HepG2 (cell line): ENCODE results near the gene KISS1. TPM values are rescaled to one million over a fixed set of nuclear protein-coding genes. Genes with fewer than 3 reads are reported as not detected.

Experiments used
- BHLHE40 ChIP-seq: IDR thresholded peaks from 2 replicates; pipeline ENCODE4 v1.6.1; 2011; ENCODE audit warnings: low read length, improper control_type of control experiment
- FOXP4 ChIP-seq: sonication (generic); formaldehyde crosslinking; IDR thresholded peaks from 2 replicates; pipeline ENCODE4 v1.4.0; 2020; ENCODE audit warnings: missing genetic modification reagents
- GATAD1 ChIP-seq: IDR thresholded peaks from 2 replicates; pipeline ENCODE4 v1.6.1; 2016; ENCODE audit warnings: missing genetic modification reagents, missing compliant biosample characterization
- GLI4 ChIP-seq: sonication (generic); formaldehyde crosslinking; IDR thresholded peaks from 2 replicates; pipeline ENCODE4 v1.5.1; 2020; ENCODE audit warnings: missing genetic modification reagents, mild to moderate bottlenecking, moderate library complexity, borderline replicate concordance
- HIC2 ChIP-seq: sonication (generic); formaldehyde crosslinking; IDR thresholded peaks from 2 replicates; pipeline ENCODE4 v1.9.0; 2022; ENCODE audit warnings: low read depth, missing genetic modification reagents
- IRX3 ChIP-seq: sonication (generic); formaldehyde crosslinking; IDR thresholded peaks from 2 replicates; pipeline ENCODE4 v1.8.1; 2023; ENCODE audit warnings: mild to moderate bottlenecking, low read depth, missing genetic modification reagents, borderline replicate concordance
- NR3C1 ChIP-seq: sonication (generic); formaldehyde crosslinking; IDR thresholded peaks from 2 replicates; pipeline ENCODE4 v1.4.0; 2020; ENCODE audit warnings: missing genetic modification reagents
- PAWR ChIP-seq: sonication (generic); formaldehyde crosslinking; IDR thresholded peaks from 2 replicates; pipeline ENCODE4 v1.4.0; 2020; ENCODE audit warnings: missing genetic modification reagents, mild to moderate bottlenecking, borderline replicate concordance
- PPARG ChIP-seq: conservative IDR thresholded peaks from 2 replicates; pipeline ENCODE4 v1.6.1; 2016; ENCODE audit warnings: missing biosample characterization, missing genetic modification reagents
- ZFP91 ChIP-seq: sonication (generic); formaldehyde crosslinking; IDR thresholded peaks from 2 replicates; pipeline ENCODE4 v1.9.0; 2022; ENCODE audit warnings: missing genetic modification reagents, mild to moderate bottlenecking, borderline replicate concordance
- ZNF530 ChIP-seq: sonication (generic); formaldehyde crosslinking; IDR thresholded peaks from 2 replicates; pipeline ENCODE4 v1.5.0; 2020; ENCODE audit warnings: low read depth, mild to moderate bottlenecking, missing genetic modification reagents
- polyA plus RNA-seq, 8 experiments: library from polyadenylated mRNA; depleted of rRNA in 3 of 8; stranded (reverse) in 7 of 8; unstranded in 1 of 8; fragments of >200 nt; fragmentation: Illumina TruSeq in 4 of 8; extraction: Trizol in 4 of 8; gene quantifications; 2 replicates each; pipeline versions ENCODE4 v1.2.1 to v1.2.3, GENCODE V29; 2011 to 2016; ENCODE audit warnings: low read depth in 4 of 8, missing spikeins in 1 of 8, mixed read lengths in 1 of 8; ENCODE audit not compliant: insufficient read depth in 1 of 8
- total RNA-seq, 5 experiments: library from RNA; depleted of rRNA; stranded (reverse); fragments of >200 nt; fragmentation: Illumina TruSeq; extraction: Trizol; gene quantifications; 2 replicates each; pipeline ENCODE4 v1.2.3, GENCODE V29; 2016; ENCODE audit warnings: low read depth in 1 of 5
- TF ChIP-seq, protein P1 (sequence below): IDR thresholded peaks from 2 replicates; pipeline ENCODE4 v1.6.1; 2016; ENCODE audit warnings: missing genetic modification reagents, missing compliant biosample characterization
- TF ChIP-seq, protein P2 (sequence below): sonication (generic); formaldehyde crosslinking; IDR thresholded peaks from 2 replicates; pipeline ENCODE4 v1.5.0; 2020; ENCODE audit warnings: mild to moderate bottlenecking, missing genetic modification reagents
- TF ChIP-seq, protein P3 (sequence below): sonication (generic); formaldehyde crosslinking; IDR thresholded peaks from 2 replicates; pipeline ENCODE4 v1.4.0; 2020; ENCODE audit warnings: missing genetic modification reagents, borderline replicate concordance

KISS1 gene
- total and polyA plus RNA-seq, 2 of the 13 experiments (the other 11 are each of a cell fraction or from before 2014, with no cell fraction given): 0.24 to 0.80 TPM

GRCh38 chr1:204180133-204180532, 16.2 kb downstream of the KISS1 start (continued):
- no peak for TF ChIP-seq FOXP4 (CRISPR knock-in tag)
- TF ChIP-seq HIC2 (CRISPR knock-in tag): no peak
- TF ChIP-seq, protein P1, sequence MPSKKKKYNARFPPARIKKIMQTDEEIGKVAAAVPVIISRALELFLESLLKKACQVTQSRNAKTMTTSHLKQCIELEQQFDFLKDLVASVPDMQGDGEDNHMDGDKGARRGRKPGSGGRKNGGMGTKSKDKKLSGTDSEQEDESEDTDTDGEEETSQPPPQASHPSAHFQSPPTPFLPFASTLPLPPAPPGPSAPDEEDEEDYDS (CRISPR knock-in tag): no peak
- TF ChIP-seq BHLHE40: 0 out of 2 replicates have a peak, but pooled peaks have one; percentile 5
- no peak for TF ChIP-seq IRX3 (CRISPR knock-in tag)
- no peak for TF ChIP-seq GATAD1
- no peak for TF ChIP-seq ZNF530 (CRISPR knock-in tag)
- TF ChIP-seq GLI4 (CRISPR knock-in tag): no peak
- no peak for TF ChIP-seq PAWR (CRISPR knock-in tag)
- TF ChIP-seq, protein P2, sequence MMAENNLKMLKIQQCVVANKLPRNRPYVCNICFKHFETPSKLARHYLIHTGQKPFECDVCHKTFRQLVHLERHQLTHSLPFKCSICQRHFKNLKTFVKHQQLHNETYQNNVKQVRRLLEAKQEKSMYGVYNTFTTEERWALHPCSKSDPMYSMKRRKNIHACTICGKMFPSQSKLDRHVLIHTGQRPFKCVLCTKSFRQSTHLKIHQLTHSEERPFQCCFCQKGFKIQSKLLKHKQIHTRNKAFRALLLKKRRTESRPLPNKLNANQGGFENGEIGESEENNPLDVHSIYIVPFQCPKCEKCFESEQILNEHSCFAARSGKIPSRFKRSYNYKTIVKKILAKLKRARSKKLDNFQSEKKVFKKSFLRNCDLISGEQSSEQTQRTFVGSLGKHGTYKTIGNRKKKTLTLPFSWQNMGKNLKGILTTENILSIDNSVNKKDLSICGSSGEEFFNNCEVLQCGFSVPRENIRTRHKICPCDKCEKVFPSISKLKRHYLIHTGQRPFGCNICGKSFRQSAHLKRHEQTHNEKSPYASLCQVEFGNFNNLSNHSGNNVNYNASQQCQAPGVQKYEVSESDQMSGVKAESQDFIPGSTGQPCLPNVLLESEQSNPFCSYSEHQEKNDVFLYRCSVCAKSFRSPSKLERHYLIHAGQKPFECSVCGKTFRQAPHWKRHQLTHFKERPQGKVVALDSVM (CRISPR knock-in tag): peak; percentile 98
- no peak for TF ChIP-seq NR3C1 (CRISPR knock-in tag)
- TF ChIP-seq, protein P3, sequence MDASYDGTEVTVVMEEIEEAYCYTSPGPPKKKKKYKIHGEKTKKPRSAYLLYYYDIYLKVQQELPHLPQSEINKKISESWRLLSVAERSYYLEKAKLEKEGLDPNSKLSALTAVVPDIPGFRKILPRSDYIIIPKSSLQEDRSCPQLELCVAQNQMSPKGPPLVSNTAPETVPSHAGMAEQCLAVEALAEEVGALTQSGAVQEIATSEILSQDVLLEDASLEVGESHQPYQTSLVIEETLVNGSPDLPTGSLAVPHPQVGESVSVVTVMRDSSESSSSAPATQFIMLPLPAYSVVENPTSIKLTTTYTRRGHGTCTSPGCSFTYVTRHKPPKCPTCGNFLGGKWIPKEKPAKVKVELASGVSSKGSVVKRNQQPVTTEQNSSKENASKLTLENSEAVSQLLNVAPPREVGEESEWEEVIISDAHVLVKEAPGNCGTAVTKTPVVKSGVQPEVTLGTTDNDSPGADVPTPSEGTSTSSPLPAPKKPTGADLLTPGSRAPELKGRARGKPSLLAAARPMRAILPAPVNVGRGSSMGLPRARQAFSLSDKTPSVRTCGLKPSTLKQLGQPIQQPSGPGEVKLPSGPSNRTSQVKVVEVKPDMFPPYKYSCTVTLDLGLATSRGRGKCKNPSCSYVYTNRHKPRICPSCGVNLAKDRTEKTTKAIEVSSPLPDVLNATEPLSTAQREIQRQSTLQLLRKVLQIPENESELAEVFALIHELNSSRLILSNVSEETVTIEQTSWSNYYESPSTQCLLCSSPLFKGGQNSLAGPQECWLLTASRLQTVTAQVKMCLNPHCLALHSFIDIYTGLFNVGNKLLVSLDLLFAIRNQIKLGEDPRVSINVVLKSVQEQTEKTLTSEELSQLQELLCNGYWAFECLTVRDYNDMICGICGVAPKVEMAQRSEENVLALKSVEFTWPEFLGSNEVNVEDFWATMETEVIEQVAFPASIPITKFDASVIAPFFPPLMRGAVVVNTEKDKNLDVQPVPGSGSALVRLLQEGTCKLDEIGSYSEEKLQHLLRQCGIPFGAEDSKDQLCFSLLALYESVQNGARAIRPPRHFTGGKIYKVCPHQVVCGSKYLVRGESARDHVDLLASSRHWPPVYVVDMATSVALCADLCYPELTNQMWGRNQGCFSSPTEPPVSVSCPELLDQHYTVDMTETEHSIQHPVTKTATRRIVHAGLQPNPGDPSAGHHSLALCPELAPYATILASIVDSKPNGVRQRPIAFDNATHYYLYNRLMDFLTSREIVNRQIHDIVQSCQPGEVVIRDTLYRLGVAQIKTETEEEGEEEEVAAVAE (CRISPR knock-in tag): no peak
- no peak for TF ChIP-seq ZFP91 (CRISPR knock-in tag)
- no peak for TF ChIP-seq PPARG (CRISPR knock-in tag)
